ENCODE results near the gene EGFL6.

DNA sequence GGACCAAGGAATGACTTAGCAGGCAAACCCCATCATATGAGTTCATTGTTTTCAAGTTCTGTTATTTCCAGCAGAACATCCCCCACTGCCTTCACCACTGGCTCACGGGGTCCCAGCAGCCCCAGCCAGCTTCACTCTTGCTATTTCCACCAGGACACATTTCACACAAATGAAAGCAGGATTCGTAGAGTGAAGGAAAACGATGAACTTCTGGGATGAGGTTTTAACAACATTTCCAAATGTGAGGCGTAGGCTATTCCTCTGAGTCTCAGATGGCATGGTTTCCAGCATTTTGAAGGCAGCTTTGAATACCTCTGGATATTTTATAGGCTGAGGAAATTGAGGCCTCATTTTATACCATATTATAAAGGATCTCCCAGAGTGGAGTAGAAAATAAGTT, 32.9 kb upstream of the EGFL6 start:
- TF ChIP-seq TAF1 (IDR thresholded peaks at IDR 0.05; ENCODE audit: low read depth, low read length), result no peak
- no peak for TF ChIP-seq SPI1 (IDR thresholded peaks at IDR 0.05; ENCODE audit: low read depth, low read length)
- TF ChIP-seq POLR2A (IDR thresholded peaks at IDR 0.05; ENCODE audit: low read depth, low read length), result no peak
- TF ChIP-seq POLR2AphosphoS5 (IDR thresholded peaks at IDR 0.05; ENCODE audit: low read depth, low read length), result no peak

Data from GM12891 (cell line).